ENCODE results near the gene LMBR1. TPM values are rescaled to one million over a fixed set of nuclear protein-coding genes. Genes with fewer than 3 reads are reported as not detected.
"Not testable (repeated sequence)": the region's sequence is repeated elsewhere in the genome, so short reads cannot be mapped to it uniquely, and the experiment has no call there.

Gene LMBR1
- 10 to 100 TPM; 47.8 to 52.8 TPM for total RNA-seq

GRCh38 chr7:156892821-156893706, at the start of gene LMBR1:
LMBR1 (minus strand) TSS chr7:156893183; CDS start chr7:156892993, 190 bp downstream.
- ChIA-PET CTCF (interaction anchor here (1.0 to 1.6 kb wide), 5 partner anchors 11 to 57 kb away, joined by 3 to 10 read pairs (median 4); partner anchors contain the start of gene NOM1), POLR2A (interaction anchor here (0.5 to 1.4 kb wide), 6 partner anchors 11 to 1580 kb away, joined by 3 to 6 read pairs (median 4); partner anchors contain the start of genes NOM1 and RNF32)

- ChIA-PET CTCF (no interaction called here), POLR2A (interaction anchor here (0.7 kb wide), 1 partner anchor 49 kb away, joined by 3 read pairs; the partner anchor contains the start of gene LMBR1)
Observed at GRCh38 chr7:156942708-156943090, 49.7 kb upstream of the LMBR1 start.

GRCh38 chr7:156941393-156942182, 48.6 kb upstream of the LMBR1 start:
- CTCF ChIA-PET = no interaction called here
- POLR2A ChIA-PET = no interaction called here

GRCh38 chr7:156940421-156941122, 47.6 kb upstream of the LMBR1 start:
- ChIA-PET CTCF (no interaction called here), POLR2A (no interaction called here)

- CTCF ChIA-PET, POLR2A ChIA-PET: not testable (repeated sequence)
Observed at GRCh38 chr7:156936766-156937165, 43.8 kb upstream of the LMBR1 start.

GRCh38 chr7:156935250-156935649, 42.3 kb upstream of the LMBR1 start:
- POLR2A ChIA-PET = no interaction called here
- CTCF ChIA-PET = no interaction called here

GRCh38 chr7:156932006-156932405, 39.0 kb upstream of the LMBR1 start:
- ChIA-PET CTCF (interaction anchor here (1.5 kb wide), 1 partner anchor 17 kb away, joined by 4 read pairs; the partner anchor contains the start of gene NOM1), POLR2A (no interaction called here)

- ChIA-PET CTCF (no interaction called here), POLR2A (no interaction called here)
Observed at GRCh38 chr7:156929789-156930539, 37.0 kb upstream of the LMBR1 start.

GRCh38 chr7:156928406-156928747, 35.4 kb upstream of the LMBR1 start:
- ChIA-PET CTCF (no interaction called here), POLR2A (no interaction called here)

- CTCF ChIA-PET = interaction anchor here (0.7 to 1.4 kb wide), 2 partner anchors 35 to 1850 kb away, joined by 4 to 5 read pairs; partner anchors contain the start of gene LMBR1
- POLR2A ChIA-PET = no interaction called here
Observed at GRCh38 chr7:156927571-156928405, 34.8 kb upstream of the LMBR1 start.

GRCh38 chr7:156925821-156926220, 32.8 kb upstream of the LMBR1 start:
- CTCF ChIA-PET = interaction anchor here (1.3 kb wide), 1 partner anchor 23 kb away, joined by 3 read pairs; the partner anchor contains the start of gene NOM1
- POLR2A ChIA-PET = not testable (repeated sequence)

- POLR2A ChIA-PET = not testable (repeated sequence)
- CTCF ChIA-PET = interaction anchor here (0.7 to 1.1 kb wide), 2 partner anchors 27 to 634 kb away, joined by 3 to 4 read pairs; partner anchors contain the start of gene NOM1
Observed at GRCh38 chr7:156922304-156922703, 29.3 kb upstream of the LMBR1 start.

- CTCF ChIA-PET = interaction anchor here (1.5 kb wide), 1 partner anchor 28 kb away, joined by 4 read pairs; the partner anchor contains the start of gene LMBR1
- POLR2A ChIA-PET = not testable (repeated sequence)
Observed at GRCh38 chr7:156920487-156921373, 27.7 kb upstream of the LMBR1 start.

- ChIA-PET CTCF (interaction anchor here (1.5 kb wide), 1 partner anchor 27 kb away, joined by 4 read pairs; the partner anchor contains the start of gene LMBR1), POLR2A (no interaction called here)
Observed at GRCh38 chr7:156920076-156920475, 27.1 kb upstream of the LMBR1 start.

GRCh38 chr7:156919132-156919713, 26.2 kb upstream of the LMBR1 start:
- POLR2A ChIA-PET = no interaction called here
- CTCF ChIA-PET = no interaction called here

GRCh38 chr7:156918635-156919034, 25.7 kb upstream of the LMBR1 start:
- CTCF ChIA-PET = interaction anchor here (0.7 kb wide), 1 partner anchor 37 kb away, joined by 3 read pairs; no protein-coding TSS in a partner anchor
- POLR2A ChIA-PET = no interaction called here
